ENCODE data around the gene UHRF1.

Gene UHRF1

GRCh38 chr19:4987256-4987655 is 78.0 kb downstream of the UHRF1 start:
- no peak overlapping the region for H3K4me3 ChIP-seq (ENCODE audit: low read depth, low read length)
- TF ChIP-seq CTCF (IDR thresholded peaks at IDR 0.05; ENCODE audit: insufficient read depth, low read length, missing control alignments) = no peak
- DNase-seq (ENCODE audit: low read depth, low spot score) = no peak
- POLR2A ChIA-PET = interaction anchor here (0.7 kb wide), 1 partner anchor 52 kb away, joined by 3 read pairs; no protein-coding TSS in a partner anchor
- CTCF ChIA-PET = interaction anchor here (1.4 to 5.7 kb wide), 3 partner anchors 8 to 177 kb away, joined by 5 to 32 read pairs (median 6); no protein-coding TSS in a partner anchor

GRCh38 chr19:4987692-4988370 is 78.5 kb downstream of the UHRF1 start:
- POLR2A ChIA-PET = interaction anchor here (0.7 kb wide), 1 partner anchor 51 kb away, joined by 3 read pairs; no protein-coding TSS in a partner anchor
- CTCF ChIA-PET = interaction anchor here (0.6 to 5.7 kb wide), 8 partner anchors 9 to 254 kb away, joined by 3 to 32 read pairs (median 4); no protein-coding TSS in a partner anchor
- TF ChIP-seq CTCF (IDR thresholded peaks at IDR 0.05; ENCODE audit: insufficient read depth, low read length, missing control alignments) = no peak
- no peak for DNase-seq (ENCODE audit: low read depth, low spot score)
- H3K4me3 ChIP-seq (ENCODE audit: low read depth, low read length) = no peak overlapping the region

- POLR2A ChIA-PET = no interaction called here
- no peak for TF ChIP-seq CTCF (IDR thresholded peaks at IDR 0.05; ENCODE audit: insufficient read depth, low read length, missing control alignments)
- CTCF ChIA-PET = interaction anchor here (0.6 to 5.7 kb wide), 8 partner anchors 10 to 179 kb away, joined by 3 to 32 read pairs (median 3); no protein-coding TSS in a partner anchor
- H3K4me3 ChIP-seq (ENCODE audit: low read depth, low read length) = no peak overlapping the region
- DNase-seq (ENCODE audit: low read depth, low spot score) = no peak
These were observed 79.5 kb downstream of the UHRF1 start for GRCh38 chr19:4988770-4989251.

- CTCF ChIA-PET = interaction anchor here (1.0 to 5.7 kb wide), 2 partner anchors 11 to 43 kb away, joined by 3 to 32 read pairs; no protein-coding TSS in a partner anchor
These were observed 81.0 kb downstream of the UHRF1 start for GRCh38 chr19:4990306-4990705.

GRCh38 chr19:4991538-4991937 is 82.2 kb downstream of the UHRF1 start:
- ChIA-PET CTCF (no interaction called here), POLR2A (no interaction called here)
- TF ChIP-seq CTCF (IDR thresholded peaks at IDR 0.05; ENCODE audit: insufficient read depth, low read length, missing control alignments) = no peak
- DNase-seq (ENCODE audit: low read depth, low spot score) = no peak
- no peak overlapping the region for H3K4me3 ChIP-seq (ENCODE audit: low read depth, low read length)

More at GRCh38 chr19:4990306-4990705, 81.0 kb downstream of the UHRF1 start:
- H3K4me3 ChIP-seq (ENCODE audit: low read depth, low read length) = no peak overlapping the region
- POLR2A ChIA-PET = no interaction called here
- no peak for DNase-seq (ENCODE audit: low read depth, low spot score)
- no peak for TF ChIP-seq CTCF (IDR thresholded peaks at IDR 0.05; ENCODE audit: insufficient read depth, low read length, missing control alignments)

GRCh38 chr19:4991996-4992698 is 82.8 kb downstream of the UHRF1 start:
- no peak for DNase-seq (ENCODE audit: low read depth, low spot score)
- CTCF ChIA-PET = interaction anchor here (2.6 kb wide), 1 partner anchor 9 kb away, joined by 7 read pairs; no protein-coding TSS in a partner anchor
- no peak for TF ChIP-seq CTCF (IDR thresholded peaks at IDR 0.05; ENCODE audit: insufficient read depth, low read length, missing control alignments)
- H3K4me3 ChIP-seq (ENCODE audit: low read depth, low read length) = no peak overlapping the region
- POLR2A ChIA-PET = no interaction called here

Data from AG04449 (cell line).